OCI-LY7 (cell line): ENCODE results near the gene CARD11.

Experiments used
- EZH2phosphoT487 ChIP-seq: fragments of 200-600 bp; sonication (generic); IDR thresholded peaks from 2 replicates; pipeline ENCODE4 v1.6.1; 2018; ENCODE audit warnings: low read depth, borderline replicate concordance, mild to moderate bottlenecking, mixed run types, antibody characterized with exemption, low read length, moderate library complexity, mixed read lengths
- TF ChIP-seq, protein P1 (sequence below): fragments of 200-600 bp; sonication (generic); conservative IDR thresholded peaks from 2 replicates; pipeline ENCODE4 v1.5.1; 2014; ENCODE audit warnings: mild to moderate bottlenecking, antibody characterized with exemption, low read length, moderate library complexity, mixed read lengths

- TF ChIP-seq, protein P1, sequence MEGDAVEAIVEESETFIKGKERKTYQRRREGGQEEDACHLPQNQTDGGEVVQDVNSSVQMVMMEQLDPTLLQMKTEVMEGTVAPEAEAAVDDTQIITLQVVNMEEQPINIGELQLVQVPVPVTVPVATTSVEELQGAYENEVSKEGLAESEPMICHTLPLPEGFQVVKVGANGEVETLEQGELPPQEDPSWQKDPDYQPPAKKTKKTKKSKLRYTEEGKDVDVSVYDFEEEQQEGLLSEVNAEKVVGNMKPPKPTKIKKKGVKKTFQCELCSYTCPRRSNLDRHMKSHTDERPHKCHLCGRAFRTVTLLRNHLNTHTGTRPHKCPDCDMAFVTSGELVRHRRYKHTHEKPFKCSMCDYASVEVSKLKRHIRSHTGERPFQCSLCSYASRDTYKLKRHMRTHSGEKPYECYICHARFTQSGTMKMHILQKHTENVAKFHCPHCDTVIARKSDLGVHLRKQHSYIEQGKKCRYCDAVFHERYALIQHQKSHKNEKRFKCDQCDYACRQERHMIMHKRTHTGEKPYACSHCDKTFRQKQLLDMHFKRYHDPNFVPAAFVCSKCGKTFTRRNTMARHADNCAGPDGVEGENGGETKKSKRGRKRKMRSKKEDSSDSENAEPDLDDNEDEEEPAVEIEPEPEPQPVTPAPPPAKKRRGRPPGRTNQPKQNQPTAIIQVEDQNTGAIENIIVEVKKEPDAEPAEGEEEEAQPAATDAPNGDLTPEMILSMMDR = no peak
- no peak for TF ChIP-seq EZH2phosphoT487
These were observed 72.8 kb downstream of the CARD11 start for GRCh38 chr7:2970861-2971260.
